ENCODE measurements around the gene WWOX.

GRCh38 chr16:78309763-78310162 lies 210.3 kb downstream of the WWOX start:
- TF ChIP-seq, protein P1, sequence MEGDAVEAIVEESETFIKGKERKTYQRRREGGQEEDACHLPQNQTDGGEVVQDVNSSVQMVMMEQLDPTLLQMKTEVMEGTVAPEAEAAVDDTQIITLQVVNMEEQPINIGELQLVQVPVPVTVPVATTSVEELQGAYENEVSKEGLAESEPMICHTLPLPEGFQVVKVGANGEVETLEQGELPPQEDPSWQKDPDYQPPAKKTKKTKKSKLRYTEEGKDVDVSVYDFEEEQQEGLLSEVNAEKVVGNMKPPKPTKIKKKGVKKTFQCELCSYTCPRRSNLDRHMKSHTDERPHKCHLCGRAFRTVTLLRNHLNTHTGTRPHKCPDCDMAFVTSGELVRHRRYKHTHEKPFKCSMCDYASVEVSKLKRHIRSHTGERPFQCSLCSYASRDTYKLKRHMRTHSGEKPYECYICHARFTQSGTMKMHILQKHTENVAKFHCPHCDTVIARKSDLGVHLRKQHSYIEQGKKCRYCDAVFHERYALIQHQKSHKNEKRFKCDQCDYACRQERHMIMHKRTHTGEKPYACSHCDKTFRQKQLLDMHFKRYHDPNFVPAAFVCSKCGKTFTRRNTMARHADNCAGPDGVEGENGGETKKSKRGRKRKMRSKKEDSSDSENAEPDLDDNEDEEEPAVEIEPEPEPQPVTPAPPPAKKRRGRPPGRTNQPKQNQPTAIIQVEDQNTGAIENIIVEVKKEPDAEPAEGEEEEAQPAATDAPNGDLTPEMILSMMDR (conservative IDR thresholded peaks at IDR 0.05 in 1 of 2, IDR thresholded peaks at IDR 0.05 in 1 of 2; ENCODE audit: extremely low read depth in 1 of 2, insufficient read depth in 1 of 2, low read depth in 1 of 2, low read length in 2 of 2) = no peak
- TF ChIP-seq EZH2 (IDR thresholded peaks at IDR 0.05; ENCODE audit: borderline replicate concordance, low read length) = no peak

All from mammary epithelial cell (primary cell).